HAP-1 (cell line): ENCODE results near the gene ALDH1A1.
"Not testable (repeated sequence)": the region's sequence is repeated elsewhere in the genome, so short reads cannot be mapped to it uniquely, and the experiment has no call there.

Experiments used
- DNase-seq, 2 experiments: peaks; one replicate each; pipeline ENCODE4 v3.0.0-alpha.2; 2016 to 2020; ENCODE audit warnings: low spot score in 2 of 2
- H3K27me3 ChIP-seq: fragments of 250-450 bp; sonication (Bioruptor Pico); 2 replicates; pipeline ENCODE4 v1.5.1; 2020; ENCODE audit warnings: low read depth, mild to moderate bottlenecking, moderate library complexity
- H3K36me3 ChIP-seq: fragments of 250-450 bp; sonication (Bioruptor Pico); replicated peaks from 2 replicates; pipeline ENCODE4 v1.5.1; 2020; ENCODE audit warnings: mild to moderate bottlenecking
- H3K4me1 ChIP-seq: fragments of 250-450 bp; sonication (Bioruptor Pico); 2 replicates; pipeline ENCODE4 v1.5.1; 2020; ENCODE audit warnings: mild to moderate bottlenecking
- H3K4me3 ChIP-seq: fragments of 250-450 bp; sonication (Bioruptor Pico); 2 replicates; pipeline ENCODE4 v1.5.1; 2020; ENCODE audit warnings: mild to moderate bottlenecking, moderate library complexity
- H3K9me3 ChIP-seq: fragments of 250-450 bp; sonication (Bioruptor Pico); 2 replicates; pipeline ENCODE4 v1.5.1; 2020; ENCODE audit warnings: mild to moderate bottlenecking, moderate library complexity
- in situ Hi-C: fragments of 300-500 bp; cut with MboI; formaldehyde crosslinking; loops from 3 replicates; pipeline ENCODE4 v1.14.3; 2020; ENCODE audit warnings: low sequenced_read_pairs, inconsistent platforms, mixed read lengths

Gene ALDH1A1

GRCh38 chr9:72946318-72946717 lies 6.5 kb downstream of the ALDH1A1 start:
- DNase-seq = no peak
- no peaks in the 10 kb centered on the region for H3K4me1 ChIP-seq
- in situ Hi-C loops = no loop called here
- no peaks in the 10 kb centered on the region for H3K9me3 ChIP-seq
- H3K27me3 ChIP-seq = peaks cover 31% of the 10 kb centered on the region
- H3K4me3 ChIP-seq = no peak overlapping the region
- H3K36me3 ChIP-seq = no peaks in the 10 kb centered on the region

DNA sequence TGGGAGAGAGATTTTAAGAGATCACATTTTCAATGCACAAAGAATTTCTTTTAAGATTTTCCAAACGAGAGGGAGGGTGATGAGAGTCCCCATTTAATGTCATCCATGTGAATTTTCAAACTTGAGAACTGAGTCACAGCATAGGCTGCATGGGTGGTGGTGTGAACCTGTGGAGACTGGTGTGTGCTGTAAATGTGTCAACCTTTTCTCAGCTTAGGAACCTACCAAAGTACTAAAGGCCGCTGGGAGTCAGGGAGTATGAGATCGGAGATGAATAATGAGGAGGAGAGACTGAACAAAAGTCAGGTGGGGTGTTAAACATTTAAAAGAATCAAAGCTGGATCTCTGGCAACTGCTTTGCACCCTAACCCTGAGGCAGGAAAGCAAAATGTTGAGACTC lies 7.5 kb downstream of the ALDH1A1 start:
- Histone ChIP-seq H3K9me3 (no peaks in the 10 kb centered on the region), H3K4me1 (no peaks in the 10 kb centered on the region), H3K27me3 (peaks cover 40% of the 10 kb centered on the region), H3K36me3 (no peaks in the 10 kb centered on the region), H3K4me3 (no peak overlapping the region)
- in situ Hi-C loops = no loop called here
- DNase-seq = no peak

DNA sequence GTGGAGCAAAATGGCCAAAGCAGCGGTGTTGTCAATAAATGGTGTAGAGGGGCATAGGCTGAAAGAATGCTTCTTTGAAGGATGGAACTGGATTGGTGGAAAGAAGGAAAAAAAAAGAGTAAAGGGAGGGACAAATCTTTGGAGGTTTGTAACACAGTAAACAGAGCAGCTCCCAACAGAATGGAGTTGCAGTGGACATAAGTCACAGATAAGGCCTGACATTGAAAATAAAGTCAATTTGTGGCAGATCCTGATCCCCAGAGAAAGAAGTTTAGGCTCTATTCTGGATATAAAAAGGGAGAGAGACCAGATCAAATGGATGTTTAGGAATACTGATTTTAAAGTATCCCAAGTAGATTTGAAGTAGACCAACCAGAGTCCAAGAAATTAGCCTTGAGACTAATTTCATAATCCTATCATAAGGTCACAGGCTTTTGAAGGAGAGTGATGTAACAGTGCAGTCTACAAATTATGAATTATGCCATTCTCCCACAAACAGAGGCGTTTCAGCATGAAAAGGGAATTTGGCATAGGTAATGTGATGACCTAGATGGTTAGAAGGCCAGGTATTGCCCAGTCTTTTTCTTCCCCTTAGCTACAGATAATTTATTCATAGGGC lies 8.9 kb downstream of the ALDH1A1 start:
- peaks cover 45% of the 10 kb centered on the region for H3K27me3 ChIP-seq
- H3K9me3 ChIP-seq = no peaks in the 10 kb centered on the region
- H3K4me1 ChIP-seq = no peaks in the 10 kb centered on the region
- in situ Hi-C loops = no loop called here
- DNase-seq = no peak
- H3K36me3 ChIP-seq = no peaks in the 10 kb centered on the region
- no peak overlapping the region for H3K4me3 ChIP-seq

DNA sequence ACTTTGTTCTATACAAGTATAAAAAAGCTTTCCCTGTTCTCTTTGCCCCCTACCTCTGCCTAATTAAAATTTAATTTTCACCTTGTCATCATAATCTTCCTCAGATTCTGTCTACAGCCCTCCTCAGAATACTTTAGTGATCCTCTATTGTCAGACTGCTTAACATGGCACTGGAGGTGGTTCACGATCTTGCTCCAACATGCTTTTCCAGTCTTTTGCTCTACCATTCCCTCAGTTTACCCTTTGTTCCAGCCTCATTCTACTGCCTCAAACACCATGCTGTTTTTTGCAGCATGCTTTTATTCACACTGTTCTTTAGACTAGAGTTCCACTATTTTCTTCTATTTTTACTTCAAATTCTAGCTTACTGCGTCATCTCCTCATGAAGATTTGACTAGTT lies 10.4 kb downstream of the ALDH1A1 start:
- Histone ChIP-seq H3K4me3 (no peak overlapping the region), H3K4me1 (no peaks in the 10 kb centered on the region), H3K9me3 (no peaks in the 10 kb centered on the region), H3K27me3 (peaks cover 34% of the 10 kb centered on the region), H3K36me3 (no peaks in the 10 kb centered on the region)
- DNase-seq = no peak
- in situ Hi-C loops = no loop called here

GRCh38 chr9:72939581-72939980 lies 13.3 kb downstream of the ALDH1A1 start:
- H3K36me3 ChIP-seq, H3K9me3 ChIP-seq, in situ Hi-C loops: not testable (repeated sequence)

GRCh38 chr9:72937545-72937944 lies 15.3 kb downstream of the ALDH1A1 start:
- Histone ChIP-seq H3K27me3 (peaks cover 24% of the 10 kb centered on the region), H3K4me3 (no peak overlapping the region), H3K9me3 (no peaks in the 10 kb centered on the region), H3K4me1 (peaks cover 9% of the 10 kb centered on the region), H3K36me3 (no peaks in the 10 kb centered on the region)
- DNase-seq = no peak
- in situ Hi-C loops = no loop called here

More at GRCh38 chr9:72939581-72939980, 13.3 kb downstream of the ALDH1A1 start:
- H3K4me1 ChIP-seq, DNase-seq, H3K4me3 ChIP-seq: not testable (repeated sequence)
- H3K27me3 ChIP-seq = peaks cover 31% of the 10 kb centered on the region

GRCh38 chr9:72936679-72937078 lies 16.2 kb downstream of the ALDH1A1 start:
- no peak for DNase-seq
- peaks cover 9% of the 10 kb centered on the region for H3K4me1 ChIP-seq
- H3K36me3 ChIP-seq = no peaks in the 10 kb centered on the region
- in situ Hi-C loops = no loop called here
- no peak overlapping the region for H3K4me3 ChIP-seq
- H3K9me3 ChIP-seq = no peaks in the 10 kb centered on the region
- peaks cover 18% of the 10 kb centered on the region for H3K27me3 ChIP-seq

GRCh38 chr9:72936266-72936665 lies 16.6 kb downstream of the ALDH1A1 start:
- in situ Hi-C loops = no loop called here

DNA sequence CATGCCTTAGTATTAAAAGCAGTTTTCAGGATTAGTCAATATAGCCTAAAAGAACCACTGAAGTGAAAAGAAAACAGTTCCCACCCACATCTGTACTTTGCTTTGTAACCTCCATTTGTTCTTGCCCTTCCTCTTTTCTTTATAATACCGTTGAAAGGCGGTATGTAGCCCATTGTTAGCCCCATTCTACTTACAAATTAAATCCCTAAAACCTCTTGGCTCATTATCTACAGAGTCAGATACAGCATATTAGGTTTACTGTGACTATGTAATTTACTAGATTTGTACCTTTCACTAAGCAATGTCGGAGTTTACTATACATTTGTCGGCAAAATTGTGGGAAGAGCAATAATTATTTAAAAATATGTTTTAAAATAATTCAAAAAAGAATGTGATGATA lies 17.3 kb downstream of the ALDH1A1 start:
- H3K4me3 ChIP-seq = no peak overlapping the region
- peaks cover 10% of the 10 kb centered on the region; the same call in 1 of the 2 replicates for H3K27me3 ChIP-seq
- DNase-seq = peak in 1 of 2 experiments; percentile 84
- in situ Hi-C loops = no loop called here
- H3K4me1 ChIP-seq = peaks cover 9% of the 10 kb centered on the region
- H3K9me3 ChIP-seq = no peaks in the 10 kb centered on the region
- no peaks in the 10 kb centered on the region for H3K36me3 ChIP-seq

More at GRCh38 chr9:72936266-72936665, 16.6 kb downstream of the ALDH1A1 start:
- Histone ChIP-seq H3K4me1 (peaks cover 9% of the 10 kb centered on the region), H3K27me3 (peaks cover 16% of the 10 kb centered on the region; the same call in 1 of the 2 replicates), H3K36me3 (no peaks in the 10 kb centered on the region), H3K9me3 (no peaks in the 10 kb centered on the region), H3K4me3 (no peak overlapping the region)
- DNase-seq = no peak

DNA sequence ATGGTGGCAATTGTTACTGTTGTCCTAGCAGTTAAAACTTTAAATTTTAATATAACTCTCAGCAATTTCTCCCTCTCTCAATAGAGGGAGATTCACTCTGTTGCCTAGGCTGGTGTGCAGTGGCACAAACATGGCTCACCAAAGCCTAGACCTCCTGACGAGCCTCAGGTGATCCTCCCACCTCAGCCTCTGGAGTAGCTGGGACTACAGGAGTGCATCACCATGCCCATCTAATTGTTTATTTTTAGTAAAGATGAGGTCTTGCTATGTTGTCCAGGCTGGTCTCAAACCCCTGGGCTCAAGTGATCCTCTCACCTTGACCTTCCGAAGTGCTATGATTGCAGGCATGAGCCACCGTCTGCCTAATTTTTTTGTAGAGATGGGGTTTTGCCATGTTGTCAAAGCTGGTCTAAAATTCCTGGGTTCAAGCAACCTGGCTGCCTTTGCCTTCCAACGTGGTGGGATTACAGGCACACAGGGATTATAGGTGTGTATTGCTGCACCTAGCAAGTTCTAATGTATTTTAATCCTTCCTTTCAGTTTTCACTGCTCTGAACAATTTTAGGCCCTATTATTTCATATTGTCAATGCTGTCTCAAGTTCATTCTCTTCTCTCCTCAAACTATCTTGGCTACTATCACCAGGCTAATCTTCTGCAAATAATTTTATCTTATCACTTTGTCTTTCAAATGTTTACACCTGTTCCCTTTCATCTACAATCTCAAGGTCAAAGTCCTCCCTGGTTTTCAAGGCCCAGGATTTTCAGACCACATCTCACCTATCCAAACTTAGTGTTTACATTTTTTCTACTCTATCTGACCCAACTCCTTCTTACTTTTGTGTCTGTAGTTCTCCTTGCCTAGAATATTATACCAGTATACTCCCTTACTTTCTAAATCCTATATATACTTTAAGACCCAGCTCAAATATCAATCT lies 18.9 kb downstream of the ALDH1A1 start:
- H3K9me3 ChIP-seq = no peaks in the 10 kb centered on the region
- H3K4me3 ChIP-seq = no peak overlapping the region
- H3K36me3 ChIP-seq = no peaks in the 10 kb centered on the region
- H3K27me3 ChIP-seq = 0 out of 2 replicates have a peak, but pooled peaks cover 2% of the 10 kb centered on the region
- in situ Hi-C loops = no loop called here
- no peak for DNase-seq
- peaks cover 9% of the 10 kb centered on the region for H3K4me1 ChIP-seq

- in situ Hi-C loops = no loop called here
- Histone ChIP-seq H3K4me1 (peaks cover 9% of the 10 kb centered on the region), H3K27me3 (0 out of 2 replicates have a peak, but pooled peaks cover 2% of the 10 kb centered on the region), H3K4me3 (no peak overlapping the region), H3K9me3 (no peaks in the 10 kb centered on the region), H3K36me3 (no peaks in the 10 kb centered on the region)
- no peak for DNase-seq
Observed at GRCh38 chr9:72932619-72933018, 20.2 kb downstream of the ALDH1A1 start.

DNA sequence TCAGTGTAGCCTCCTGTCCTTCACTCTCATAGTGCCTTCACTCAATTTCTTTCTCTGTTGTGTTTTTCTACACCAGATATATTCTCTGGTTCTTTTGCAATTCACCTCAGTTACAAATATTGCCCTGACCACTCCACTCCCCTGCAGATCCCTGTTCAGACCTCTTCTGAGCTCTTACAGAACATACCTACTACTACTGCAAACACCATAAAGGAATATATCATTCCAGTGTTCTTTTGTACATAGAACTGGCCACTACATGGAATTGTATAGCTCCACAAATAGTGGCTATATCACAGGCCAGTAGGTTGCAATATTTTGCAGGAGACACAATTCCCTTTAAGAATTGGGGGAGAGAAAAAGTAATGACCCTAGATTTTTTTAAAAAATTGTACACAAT lies 21.0 kb downstream of the ALDH1A1 start:
- Histone ChIP-seq H3K4me1 (peaks cover 9% of the 10 kb centered on the region), H3K36me3 (no peaks in the 10 kb centered on the region), H3K27me3 (0 out of 2 replicates have a peak, but pooled peaks cover 2% of the 10 kb centered on the region), H3K4me3 (no peak overlapping the region), H3K9me3 (no peaks in the 10 kb centered on the region)
- in situ Hi-C loops = no loop called here
- no peak for DNase-seq

DNA sequence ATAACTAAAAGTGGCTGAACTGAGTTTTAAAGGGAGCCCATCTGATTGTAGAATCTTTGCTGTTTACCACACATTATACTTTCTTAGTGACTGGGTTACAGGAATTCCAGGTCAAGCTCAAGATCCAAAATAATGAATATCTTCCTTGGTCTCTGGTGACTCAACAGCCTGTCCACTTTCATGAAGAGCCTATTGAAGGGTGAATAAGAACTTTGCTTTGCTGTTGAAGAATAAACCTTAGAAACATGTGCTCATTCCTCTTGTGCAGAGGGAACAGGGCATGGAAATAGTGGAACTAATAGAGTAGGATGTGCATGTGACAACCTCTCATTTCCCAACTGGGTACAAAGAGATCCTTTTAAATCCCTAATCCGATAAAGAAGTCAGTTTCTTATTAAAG lies 21.4 kb downstream of the ALDH1A1 start:
- Histone ChIP-seq H3K4me3 (no peak overlapping the region), H3K9me3 (no peaks in the 10 kb centered on the region), H3K27me3 (no peaks in the 10 kb centered on the region), H3K36me3 (no peaks in the 10 kb centered on the region), H3K4me1 (peaks cover 9% of the 10 kb centered on the region)
- in situ Hi-C loops = no loop called here
- DNase-seq = no peak

DNA sequence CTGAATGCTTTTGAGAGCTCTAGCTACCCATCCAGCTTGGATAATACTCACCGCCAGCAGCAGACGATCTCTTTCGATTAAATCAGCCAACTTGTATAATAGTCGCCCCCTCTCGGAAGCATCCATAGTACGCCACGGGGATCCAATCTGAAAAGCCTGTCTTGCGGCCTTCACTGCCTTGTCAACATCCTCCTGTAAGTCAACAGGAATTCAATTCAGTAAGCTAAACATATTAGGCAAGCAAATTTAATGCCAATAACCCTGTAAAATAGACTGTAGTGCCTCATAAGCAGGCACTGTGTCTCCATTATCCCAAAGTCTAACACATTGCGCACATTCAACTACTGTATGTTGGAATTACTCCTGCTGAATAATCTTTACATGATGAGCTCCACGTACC lies 22.0 kb downstream of the ALDH1A1 start:
- Histone ChIP-seq H3K4me1 (peaks cover 5% of the 10 kb centered on the region), H3K4me3 (no peak overlapping the region), H3K36me3 (no peaks in the 10 kb centered on the region), H3K27me3 (no peaks in the 10 kb centered on the region), H3K9me3 (no peaks in the 10 kb centered on the region)
- in situ Hi-C loops = no loop called here
- DNase-seq = no peak
